Left ventricle myocardium inferior (tissue), 1 donor: ENCODE results near the gene OR8J3. TPM values are rescaled to one million over a fixed set of nuclear protein-coding genes. Genes with fewer than 3 reads are reported as not detected.

Experiments used
- DNase-seq: peaks from one replicate; pipeline ENCODE4 v3.0.0-alpha.2; 2020
- H3K27ac ChIP-seq: fragments of 200-600 bp; replicated peaks from 2 replicates; pipeline ENCODE4 v1.8.0; 2021
- H3K27me3 ChIP-seq: fragments of 200-600 bp; 2 replicates; pipeline ENCODE4 v1.8.0; 2021; ENCODE audit warnings: low read depth
- H3K36me3 ChIP-seq: fragments of 200-600 bp; 2 replicates; pipeline ENCODE4 v1.8.0; 2021
- H3K4me1 ChIP-seq: fragments of 200-600 bp; 2 replicates; pipeline ENCODE4 v1.8.0; 2021
- H3K4me3 ChIP-seq: fragments of 200-600 bp; 2 replicates; pipeline ENCODE4 v1.8.0; 2021; ENCODE audit warnings: mild to moderate bottlenecking, moderate library complexity
- H3K9me3 ChIP-seq: fragments of 200-600 bp; replicated peaks from 2 replicates; pipeline ENCODE4 v1.8.0; 2021
- CTCF ChIP-seq: fragments of 200-600 bp; IDR thresholded peaks from 2 replicates; pipeline ENCODE4 v1.8.0; 2021; ENCODE audit warnings: antibody characterized with exemption, mild to moderate bottlenecking, borderline replicate concordance
- intact Hi-C: fragments of 100-400 bp; cut with micrococcal nuclease; formaldehyde crosslinking; loops from one replicate; pipeline ENCODE4 v1.11.0; 2022
- total RNA-seq: library from RNA; stranded (reverse); fragmentation: NEBNext Ultra II Directional; extraction: Animal tissue kit (Norgen Biotek cat#: 25700); gene quantifications from one replicate; pipeline ENCODE4 v1.2.1, GENCODE V29; 2021
- donor health status: DM: no; HTN: yes; CAD: no; lungs with severe emphysema.

The OR8J3 gene
- total RNA-seq, 1 donor from 2014 or later = not detected

- Histone ChIP-seq H3K27me3 (no peaks in the 10 kb centered on the region), H3K36me3 (no peaks in the 10 kb centered on the region), H3K27ac (no peak within 1 kb of the TSS), H3K4me1 (no peaks in the 10 kb centered on the region), H3K4me3 (no peak within 1 kb of the TSS), H3K9me3 (peaks cover 5% of the 10 kb centered on the region)
- intact Hi-C loops = no loop called here
- no peak for DNase-seq
- no peak for TF ChIP-seq CTCF
Measured at GRCh38 chr11:56103210-56103737, 36.7 kb downstream of the OR8J3 start, which contains the start of gene OR8H2. Gene OR8H2 (plus strand): TSS chr11:56103687. CDS start chr11:56105043, 1,356 bp downstream.

- H3K4me1 ChIP-seq = no peaks in the 10 kb centered on the region
- no peaks in the 10 kb centered on the region for H3K36me3 ChIP-seq
- no peaks in the 10 kb centered on the region for H3K9me3 ChIP-seq
- no peak within 1 kb of the TSS for H3K4me3 ChIP-seq
- no peaks in the 10 kb centered on the region for H3K27me3 ChIP-seq
- intact Hi-C loops = no loop called here
- no peak for DNase-seq
- TF ChIP-seq CTCF = no peak
- H3K27ac ChIP-seq = no peak within 1 kb of the TSS
Measured at GRCh38 chr11:56093008-56093407, 47.0 kb downstream of the OR8J3 start, which contains the start of gene OR8I2. Gene OR8I2 (plus strand): TSS chr11:56093308. CDS start chr11:56093308, 0 bp downstream.

GRCh38 chr11:56089697-56090096 is 50.3 kb downstream of the OR8J3 start:
- TF ChIP-seq CTCF = no peak
- intact Hi-C loops = no loop called here
- no peaks in the 10 kb centered on the region for H3K4me1 ChIP-seq
- H3K9me3 ChIP-seq = no peaks in the 10 kb centered on the region
- H3K36me3 ChIP-seq = no peaks in the 10 kb centered on the region
- no peak for DNase-seq
- H3K4me3 ChIP-seq = no peak overlapping the region
- no peaks in the 10 kb centered on the region for H3K27me3 ChIP-seq
- H3K27ac ChIP-seq = no peak overlapping the region

Other genes starting within 250 kb of the OR8J3 start
- not detected for gene OR5W2, start 225.6 kb downstream of the OR8J3 start, total RNA-seq
- not detected for gene OR5I1, start 203.8 kb downstream of the OR8J3 start, total RNA-seq
- gene OR10AG1, start 170.3 kb downstream of the OR8J3 start, total RNA-seq = not detected
- not detected for gene OR5F1, start 145.6 kb downstream of the OR8J3 start, total RNA-seq
- not detected for gene OR5AS1, start 112.5 kb downstream of the OR8J3 start, total RNA-seq
- gene OR8I2, start 46.9 kb downstream of the OR8J3 start, total RNA-seq = not detected
- gene OR8H2, start 36.5 kb downstream of the OR8J3 start, total RNA-seq = not detected
- gene OR8H3, start 17.8 kb downstream of the OR8J3 start, total RNA-seq = not detected
- not detected for gene OR8K5, start 20.1 kb upstream of the OR8J3 start, total RNA-seq
- not detected for gene OR5J2, start 36.4 kb upstream of the OR8J3 start, total RNA-seq
- gene OR5T2, start 94.1 kb upstream of the OR8J3 start, total RNA-seq = not detected
- gene OR5T3, start 112.1 kb upstream of the OR8J3 start, total RNA-seq = not detected
- not detected for gene OR5T1, start 134.0 kb upstream of the OR8J3 start, total RNA-seq
- not detected for gene OR8H1, start 152.1 kb upstream of the OR8J3 start, total RNA-seq
- gene OR8K3, start 174.9 kb upstream of the OR8J3 start, total RNA-seq = not detected
- gene OR8K1, start 205.8 kb upstream of the OR8J3 start, total RNA-seq = not detected
- not detected for gene OR8J1, start 214.1 kb upstream of the OR8J3 start, total RNA-seq
- not detected for gene OR8U1, start 235.4 kb upstream of the OR8J3 start, total RNA-seq